HPDE6-E6E7 (cell line): ENCODE data around the gene HDLBP.
"Not testable (repeated sequence)": the region's sequence is repeated elsewhere in the genome, so short reads cannot be mapped to it uniquely, and the experiment has no call there.

Experiments
- DNase-seq: peaks from one replicate; pipeline ENCODE4 v3.0.0; 2011; ENCODE audit warnings: missing footprints; ENCODE audit errors: extremely low spot score

HDLBP gene

DNA sequence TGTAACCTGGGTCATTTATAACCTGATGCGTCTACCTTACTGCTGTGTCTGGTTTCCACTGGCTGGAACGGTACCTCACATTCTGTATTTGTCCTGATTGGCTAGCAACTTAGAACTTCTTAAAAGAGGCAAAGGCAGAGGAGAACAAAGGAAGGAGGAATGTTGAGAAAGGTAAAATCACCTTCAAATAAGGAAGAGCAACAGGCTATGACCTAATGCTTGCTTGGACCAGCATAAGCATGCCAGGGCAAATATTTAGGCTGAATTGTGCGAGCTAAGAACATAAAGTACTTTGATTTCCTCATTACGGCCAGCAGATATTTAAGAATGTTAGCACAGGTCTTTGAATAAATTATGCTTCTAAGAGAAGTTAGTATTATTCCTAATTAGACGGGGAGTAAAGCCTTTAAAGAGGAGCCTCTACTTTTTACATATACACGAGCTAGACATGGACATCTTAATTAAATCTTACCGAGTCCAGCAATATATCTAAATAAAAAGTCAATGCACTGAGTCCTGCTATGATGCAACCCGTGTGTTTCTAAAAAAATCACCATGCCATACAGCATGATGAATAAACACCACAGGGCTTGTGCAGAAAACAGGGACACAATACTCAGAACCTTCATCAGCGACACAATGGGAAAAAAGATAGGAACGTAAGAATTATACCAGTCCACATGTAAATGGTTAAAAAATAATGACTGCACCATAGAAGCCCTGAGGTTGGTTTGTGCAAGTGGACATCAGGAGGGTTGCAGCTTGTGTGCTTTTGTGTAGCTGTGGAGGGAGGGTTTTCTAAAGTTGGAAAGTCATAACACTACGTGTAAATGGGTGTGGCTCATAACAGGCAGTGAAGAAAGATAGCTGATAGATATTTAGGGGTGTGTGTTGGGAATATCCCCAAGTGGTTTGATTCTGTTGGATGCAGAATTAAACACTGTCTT lies 14.5 kb upstream of the HDLBP start:
- DNase-seq = no peak

DNA sequence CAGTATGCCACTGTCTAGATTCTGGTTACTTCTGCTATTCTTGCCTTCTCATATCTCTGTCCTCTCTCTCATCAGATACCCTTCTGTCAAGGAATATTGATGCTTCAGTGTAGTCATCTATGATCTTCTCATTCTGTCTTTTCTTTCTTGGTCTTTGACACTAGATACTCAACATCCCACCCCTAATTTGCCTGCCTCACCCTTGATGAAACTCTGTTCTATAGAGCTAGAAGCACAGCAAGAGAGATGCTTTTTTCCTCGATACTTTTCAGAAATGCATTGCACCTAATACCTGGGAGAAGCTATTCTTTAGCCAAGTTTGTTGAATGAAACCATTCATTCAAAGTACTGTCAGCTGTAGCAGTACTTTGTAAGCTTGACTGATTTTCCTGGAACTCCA lies 9.8 kb upstream of the HDLBP start:
- no peak for DNase-seq

DNA sequence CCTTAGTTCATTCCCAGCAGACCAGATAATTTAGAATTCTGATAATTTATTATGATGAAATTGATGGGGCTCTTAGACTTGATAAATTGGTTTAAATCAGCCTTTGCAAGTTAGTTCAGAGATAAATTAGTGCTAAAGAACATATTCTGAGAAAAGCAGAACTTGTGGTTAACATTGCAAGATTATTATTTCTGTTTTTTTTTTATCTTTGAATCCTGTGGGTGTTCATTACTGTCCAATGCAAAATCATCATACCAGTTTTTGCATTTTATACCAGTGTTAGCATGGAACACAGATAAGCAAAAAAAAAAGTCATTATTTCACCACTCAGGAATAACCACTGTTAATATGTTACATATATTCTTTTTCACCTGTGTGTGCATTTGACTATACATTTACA lies 9.3 kb upstream of the HDLBP start:
- no peak for DNase-seq

DNA sequence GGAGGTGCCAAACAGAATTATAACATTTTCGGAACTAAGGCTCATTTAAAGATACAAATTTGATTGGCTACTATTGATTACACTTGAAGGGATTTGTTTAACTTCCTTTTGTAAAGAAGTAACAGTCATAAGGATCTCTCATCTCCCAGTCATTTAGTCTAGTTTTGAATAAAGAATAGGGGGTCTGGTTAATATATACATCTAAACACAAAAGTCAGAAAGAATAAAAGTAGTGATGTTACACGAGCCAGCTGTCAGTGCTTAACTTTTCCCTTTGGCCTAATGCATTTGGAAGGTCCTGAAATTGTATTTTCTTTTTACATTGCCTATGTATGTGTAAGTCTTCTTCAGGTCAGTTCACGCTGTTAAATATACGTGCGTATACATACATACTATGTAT lies 8.3 kb upstream of the HDLBP start:
- no peak for DNase-seq

DNA sequence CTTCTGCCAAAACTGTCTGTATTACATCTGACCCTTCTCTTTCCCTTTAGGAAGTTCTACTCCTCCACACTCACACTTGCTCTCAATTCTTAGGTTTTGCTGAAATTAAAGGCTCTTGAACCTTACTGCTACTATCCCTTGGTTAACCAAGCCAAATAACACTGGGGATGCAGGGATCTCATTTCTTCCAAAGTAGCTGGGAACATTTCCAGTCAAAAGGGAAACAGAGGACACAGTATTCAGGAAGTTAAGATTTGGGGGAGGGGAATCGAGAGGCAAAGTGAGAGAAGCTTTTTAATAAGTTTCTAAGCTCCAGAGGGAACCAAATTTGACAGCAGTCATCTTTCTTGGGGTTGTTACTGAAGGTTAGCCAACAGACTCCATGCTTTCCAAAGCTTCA lies 6.4 kb upstream of the HDLBP start:
- DNase-seq = no peak

DNA sequence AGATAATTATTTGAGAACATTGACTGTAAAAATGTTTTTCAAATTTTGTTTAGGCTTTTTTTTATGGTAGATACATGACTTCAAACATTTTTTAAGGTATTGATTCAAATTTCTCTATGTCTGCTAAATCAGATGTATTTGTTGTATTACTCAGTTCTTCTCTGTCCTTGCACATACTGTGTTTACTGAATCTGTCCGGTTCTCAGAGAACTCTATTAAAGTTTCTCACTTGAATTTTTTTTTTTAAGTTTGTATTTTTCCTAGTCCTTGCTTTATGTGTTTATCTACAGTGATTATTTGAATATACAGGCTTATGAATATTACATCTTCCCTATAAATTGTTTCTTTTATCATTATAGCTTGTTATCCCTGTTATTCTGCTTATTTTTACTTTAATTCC lies 5.6 kb upstream of the HDLBP start:
- DNase-seq = no peak

DNA sequence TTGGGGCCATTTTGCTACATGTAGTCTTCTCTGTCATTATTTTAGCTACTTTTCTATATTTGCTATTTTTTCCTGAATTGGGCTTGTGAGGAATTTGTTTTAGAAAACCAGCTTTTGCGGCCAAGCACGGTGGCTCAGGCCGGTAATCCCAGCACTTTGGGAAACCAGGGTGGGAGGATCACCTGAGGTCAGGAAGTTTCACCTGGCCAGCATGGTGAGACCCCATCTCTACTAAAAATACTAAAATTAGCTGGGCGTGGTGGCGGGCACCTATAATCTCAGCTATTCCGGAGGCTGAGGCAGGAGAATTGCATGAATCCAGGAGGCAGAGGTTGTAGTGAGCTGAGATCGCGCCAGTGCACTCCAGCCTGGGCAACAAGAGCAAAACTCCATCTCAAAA lies 4.9 kb upstream of the HDLBP start:
- no peak for DNase-seq

DNA sequence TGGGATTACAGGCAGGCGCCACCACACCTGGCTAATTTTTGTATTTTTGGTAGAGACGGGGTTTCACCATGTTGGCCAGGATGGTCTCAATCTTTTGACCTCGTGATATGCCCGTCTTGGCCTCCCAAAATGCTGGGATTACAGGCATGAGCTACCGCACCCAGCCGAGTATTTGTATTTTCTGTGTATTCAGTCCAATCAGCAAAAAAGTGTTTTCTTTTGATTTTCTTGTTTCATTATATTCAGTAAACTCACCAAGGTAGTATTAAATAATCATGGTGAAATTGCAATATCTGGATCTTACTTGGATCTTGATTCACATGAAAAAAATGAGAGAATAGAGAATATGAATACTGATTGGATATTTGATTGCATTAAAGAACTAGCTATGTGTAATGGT lies 3.4 kb upstream of the HDLBP start:
- not testable (repeated sequence) for DNase-seq

DNA sequence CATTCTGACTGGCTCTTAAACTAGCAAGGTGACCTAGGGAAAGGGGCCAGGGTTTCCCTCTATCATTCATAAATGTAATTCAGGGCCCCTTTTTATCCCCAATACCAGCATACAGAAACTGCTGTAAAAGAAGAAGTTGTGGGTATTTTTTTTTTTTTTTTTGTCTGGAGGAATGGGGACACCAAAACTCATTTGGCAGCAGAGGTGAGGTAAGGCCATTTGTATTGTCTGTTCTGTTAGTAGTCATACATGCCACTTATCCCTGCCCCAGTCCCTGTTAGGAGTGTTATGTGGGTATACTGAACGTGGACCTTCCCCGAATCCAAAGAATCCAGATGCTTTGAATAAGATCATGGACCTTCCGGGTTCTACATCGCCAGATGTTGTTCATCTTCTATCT lies 1.9 kb upstream of the HDLBP start:
- no peak for DNase-seq

DNA sequence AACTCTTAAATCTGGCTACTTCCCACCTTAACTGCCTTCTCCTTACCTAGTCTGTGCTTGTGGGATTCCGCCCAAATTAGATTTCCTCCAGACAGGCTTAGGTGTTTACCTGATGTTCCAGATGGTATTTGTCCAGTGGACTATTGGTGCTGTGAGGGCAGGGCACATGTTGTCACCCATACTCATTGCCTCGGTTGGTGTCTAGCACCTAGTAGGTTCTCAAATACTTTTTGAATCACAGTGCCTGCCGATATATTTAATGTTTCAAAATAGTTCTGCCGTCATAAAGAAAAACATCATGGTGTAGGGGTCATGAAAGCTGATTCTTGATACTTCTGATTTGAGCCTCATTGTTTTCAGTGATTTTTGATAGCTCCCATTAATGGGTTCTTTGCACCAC lies 1.4 kb upstream of the HDLBP start:
- DNase-seq = no peak

DNA sequence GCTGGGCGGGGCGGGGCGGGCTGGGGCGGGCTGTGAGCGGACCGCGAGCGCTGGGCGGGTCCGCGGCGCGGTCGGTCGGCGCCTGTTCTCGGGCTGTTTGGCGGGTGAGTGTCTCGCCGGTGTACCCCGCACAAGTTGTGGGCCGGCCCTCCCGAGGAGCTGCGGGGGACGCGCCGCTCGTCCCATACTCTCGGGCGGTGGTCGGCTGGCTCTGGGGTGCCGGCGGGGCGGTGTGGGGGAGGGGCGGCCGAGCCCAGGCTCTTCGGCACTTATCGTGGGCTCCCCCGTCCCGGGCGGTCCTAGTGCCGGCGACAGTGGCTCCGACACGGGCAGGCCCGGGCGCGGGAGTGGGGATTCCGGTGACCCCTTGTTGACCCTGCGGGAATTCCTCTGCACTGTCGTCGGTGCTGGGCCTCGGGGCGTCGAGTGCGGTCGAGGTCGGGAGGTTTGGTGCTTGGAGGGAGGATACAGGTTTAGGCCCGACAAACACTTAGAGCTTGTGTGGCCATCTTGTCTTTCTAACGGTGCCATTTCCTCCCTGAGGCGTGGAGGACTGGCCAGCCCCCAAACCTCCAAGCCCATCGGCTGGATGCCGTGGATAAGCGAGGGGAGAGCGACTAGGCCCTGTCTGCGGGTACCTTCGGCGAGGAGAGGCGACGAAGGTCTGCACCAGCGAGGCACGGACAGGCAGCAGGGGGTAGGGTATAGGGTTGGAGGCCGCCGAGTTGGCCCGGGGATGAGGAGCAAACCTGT lies 583 bp upstream of the HDLBP start, which contains the start of gene SEPTIN2:
SEPTIN2 (plus strand) TSS at position 47 of the 753 bp plus-strand sequence. CDS start 8,308 bp downstream, outside the sequence.
- DNase-seq = no peak

DNA sequence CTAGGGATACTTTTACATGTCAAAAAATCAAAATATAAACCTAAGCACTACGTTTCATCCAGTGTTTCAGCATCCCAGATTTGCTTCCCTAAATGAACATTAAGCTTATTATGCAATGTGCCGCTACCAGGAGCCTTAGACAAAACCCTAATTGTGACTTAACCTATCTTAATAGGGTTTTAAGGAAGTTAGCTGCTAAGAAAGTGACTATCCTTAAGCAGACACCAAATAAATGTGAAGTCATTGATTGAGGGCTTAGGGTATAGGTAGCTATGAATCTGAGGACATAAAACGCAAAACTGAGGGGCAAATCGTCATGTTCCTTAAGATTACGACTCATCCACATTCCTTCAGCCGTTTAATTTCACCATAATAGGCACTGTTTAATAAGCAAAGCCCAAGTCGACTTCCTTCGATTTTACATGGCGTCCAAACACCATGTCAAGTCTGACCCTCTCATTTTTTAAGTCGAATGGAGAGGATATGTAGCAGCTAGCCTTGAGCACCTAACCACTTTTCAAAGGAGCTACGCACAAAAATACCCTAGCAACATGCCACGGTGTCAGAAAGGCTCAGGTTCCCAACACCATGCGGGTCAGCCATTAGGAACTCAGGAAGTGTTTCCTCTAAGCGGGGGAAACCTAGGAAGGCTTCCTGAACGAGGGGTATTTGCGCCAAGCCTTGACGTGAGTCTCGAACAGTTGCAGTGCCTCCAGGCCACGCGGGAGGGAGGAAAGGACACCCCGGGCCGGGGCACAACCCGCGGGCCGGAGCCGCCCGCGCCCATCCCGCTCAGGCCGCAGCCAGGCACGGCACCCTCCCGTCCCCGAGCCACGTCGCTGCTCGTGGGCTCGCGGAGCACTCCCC lies 1.0 kb downstream of the HDLBP start:
- no peak for DNase-seq

DNA sequence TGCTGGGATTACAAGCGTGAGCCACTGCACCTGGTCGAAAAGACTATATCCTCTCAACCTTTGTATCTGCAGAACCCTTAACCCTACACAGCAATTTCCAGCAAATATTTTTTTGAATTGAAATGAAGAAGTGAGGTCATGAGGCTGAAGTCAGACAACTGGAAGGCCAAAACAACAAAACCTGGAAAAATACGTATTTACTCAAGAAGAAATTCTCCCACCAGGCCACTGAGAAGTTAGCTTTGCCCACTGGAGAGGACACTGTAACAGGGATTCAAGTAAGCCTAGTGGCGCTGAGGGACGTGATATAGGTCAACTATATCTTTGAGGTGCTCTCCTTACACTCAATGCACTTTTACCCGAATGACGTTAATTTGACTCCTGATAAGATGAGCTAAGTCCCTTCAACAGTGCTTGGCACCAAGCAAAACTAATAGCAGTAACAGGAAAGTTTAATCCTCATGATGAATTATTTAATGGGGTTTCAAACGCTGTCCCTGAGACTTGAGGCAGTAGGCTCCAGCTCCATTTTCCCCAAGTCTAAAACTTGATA lies 1.9 kb downstream of the HDLBP start:
- no peak for DNase-seq

DNA sequence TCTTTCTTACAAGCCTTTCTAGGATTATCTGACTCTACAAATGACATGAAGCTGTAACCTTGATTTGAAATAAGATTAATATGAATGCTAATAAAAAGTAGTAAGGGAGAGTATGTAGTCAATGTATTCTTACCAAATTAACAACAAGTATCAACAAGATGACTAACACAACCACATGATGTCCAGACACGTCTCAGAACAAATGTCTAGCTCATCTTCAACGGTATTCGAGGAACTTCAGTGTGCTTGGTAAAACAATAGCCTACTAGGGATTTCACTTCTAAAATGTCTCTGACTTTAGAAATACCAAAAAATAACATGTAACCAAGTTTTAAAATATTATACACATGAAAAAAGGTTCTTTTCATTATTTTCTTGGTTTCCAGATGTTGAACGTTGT lies 3.4 kb downstream of the HDLBP start:
- DNase-seq = peak; percentile 76

DNA sequence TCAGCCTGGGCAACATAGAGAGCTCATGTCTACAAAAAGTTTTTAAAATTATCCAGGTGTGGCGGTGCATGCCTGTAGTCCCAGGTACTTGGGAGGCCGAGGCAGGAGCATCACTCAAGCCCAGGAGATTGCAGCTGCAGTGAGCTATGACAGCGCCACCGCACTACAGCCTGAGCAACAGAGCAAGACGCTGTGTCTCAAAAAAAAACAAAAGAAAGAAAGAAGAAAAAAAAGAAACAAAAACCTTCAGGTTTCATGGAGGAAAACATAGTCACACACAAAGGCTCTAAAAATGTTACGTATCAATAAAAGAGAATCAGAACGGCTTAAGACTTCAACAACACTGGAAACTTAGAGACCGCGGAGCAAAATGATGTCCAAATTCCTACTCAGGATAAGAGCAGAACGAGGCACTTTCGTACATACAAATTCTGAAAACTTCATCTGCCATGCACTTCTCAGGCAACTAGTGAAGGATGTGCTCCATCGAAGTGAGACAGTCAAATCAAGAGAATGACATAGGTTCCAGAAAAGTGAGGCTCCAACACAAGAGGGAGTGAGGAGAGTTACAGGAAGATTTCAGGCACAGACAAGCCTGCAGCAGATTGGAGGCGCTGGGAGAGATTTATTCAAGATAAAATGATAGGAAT lies 4.4 kb downstream of the HDLBP start:
- DNase-seq = no peak

DNA sequence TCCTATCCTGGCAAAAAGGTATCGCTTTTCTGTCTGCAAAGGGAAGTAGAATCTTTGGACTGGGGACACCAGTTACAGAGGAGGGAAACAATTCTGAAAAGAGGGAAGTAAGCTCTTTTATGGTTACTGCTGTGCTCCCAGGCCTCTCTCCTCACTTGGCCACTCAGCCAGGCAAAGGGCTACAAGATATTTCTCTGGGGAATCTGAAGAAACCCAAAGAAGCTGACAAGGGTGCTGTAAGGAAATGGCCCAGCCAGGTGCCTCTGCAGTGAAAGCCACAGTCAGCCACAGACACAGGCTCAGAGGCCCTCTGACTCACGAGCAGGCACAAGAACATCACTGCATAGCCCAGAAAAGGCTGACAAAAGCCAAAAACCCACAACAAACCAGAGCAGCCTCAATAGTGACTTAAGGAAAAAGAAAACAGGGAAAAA lies 5.8 kb downstream of the HDLBP start:
- no peak for DNase-seq

DNA sequence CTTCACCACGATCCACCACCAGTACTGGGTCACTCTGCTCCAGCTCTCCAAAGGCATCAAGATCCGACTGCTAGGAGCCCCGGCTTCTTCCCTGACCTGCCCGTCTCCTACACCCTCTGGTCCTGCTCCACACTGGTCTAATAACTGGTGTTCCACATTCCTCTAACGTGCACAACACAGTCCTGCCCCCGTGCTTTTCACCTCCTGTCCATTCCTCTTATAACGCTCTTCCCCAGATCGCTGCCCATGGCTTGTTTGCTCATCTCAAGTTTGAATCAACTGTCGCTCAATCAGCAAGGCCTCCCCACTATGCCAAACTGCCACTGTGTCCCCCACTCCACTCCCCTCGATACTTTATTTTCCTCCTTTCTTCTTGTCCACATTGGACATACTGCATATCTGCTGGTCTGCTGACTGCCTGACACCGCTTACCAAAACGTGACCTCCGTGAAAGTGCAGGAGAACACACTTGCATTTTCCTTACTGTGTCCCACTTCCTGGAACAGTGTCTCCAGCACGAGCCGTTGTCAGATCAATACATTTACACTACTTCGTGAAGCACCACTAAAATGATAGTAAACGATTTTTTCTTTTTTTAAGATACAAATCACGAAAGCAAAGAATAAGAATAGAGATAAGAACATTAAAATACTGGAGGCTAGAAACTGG lies 6.5 kb downstream of the HDLBP start:
- DNase-seq = no peak

DNA sequence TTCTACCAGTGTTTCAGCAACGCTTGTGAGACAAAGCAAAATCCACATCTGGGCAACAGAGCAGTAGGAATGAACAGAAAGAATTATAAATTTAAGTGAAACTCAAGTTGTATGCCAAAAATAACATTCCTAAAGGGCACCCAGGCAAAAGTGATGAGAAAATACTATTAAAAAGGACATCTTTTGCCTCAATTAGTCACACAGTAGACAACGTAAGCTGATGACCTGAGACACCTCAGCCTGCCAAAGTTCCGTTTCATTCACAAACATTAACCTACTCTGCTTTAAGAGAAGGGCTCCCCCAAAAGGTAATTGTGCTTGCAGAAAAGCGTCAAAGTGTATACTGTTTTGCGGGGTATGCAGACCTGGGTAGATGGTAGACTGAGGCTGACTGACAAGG lies 7.2 kb downstream of the HDLBP start:
- no peak for DNase-seq

DNA sequence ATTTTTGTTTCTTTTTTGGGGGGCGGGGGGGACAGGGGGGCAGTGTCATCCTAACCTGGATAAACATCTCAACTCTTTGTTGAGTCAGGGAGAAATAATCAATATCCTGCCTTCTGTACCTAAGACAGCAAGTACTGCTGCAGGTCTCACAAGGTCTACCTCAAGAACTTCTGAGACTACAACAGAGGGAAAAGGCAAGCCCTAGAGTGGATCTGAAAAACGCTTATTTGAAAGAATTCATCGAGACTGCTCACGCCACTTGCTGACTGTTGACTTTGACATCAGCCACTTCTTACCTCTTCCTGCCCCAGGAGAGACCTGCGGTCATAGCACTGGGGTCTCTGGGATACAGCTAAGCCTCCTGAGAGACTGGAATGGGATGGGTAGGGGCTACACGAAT lies 8.4 kb downstream of the HDLBP start:
- no peak for DNase-seq

DNA sequence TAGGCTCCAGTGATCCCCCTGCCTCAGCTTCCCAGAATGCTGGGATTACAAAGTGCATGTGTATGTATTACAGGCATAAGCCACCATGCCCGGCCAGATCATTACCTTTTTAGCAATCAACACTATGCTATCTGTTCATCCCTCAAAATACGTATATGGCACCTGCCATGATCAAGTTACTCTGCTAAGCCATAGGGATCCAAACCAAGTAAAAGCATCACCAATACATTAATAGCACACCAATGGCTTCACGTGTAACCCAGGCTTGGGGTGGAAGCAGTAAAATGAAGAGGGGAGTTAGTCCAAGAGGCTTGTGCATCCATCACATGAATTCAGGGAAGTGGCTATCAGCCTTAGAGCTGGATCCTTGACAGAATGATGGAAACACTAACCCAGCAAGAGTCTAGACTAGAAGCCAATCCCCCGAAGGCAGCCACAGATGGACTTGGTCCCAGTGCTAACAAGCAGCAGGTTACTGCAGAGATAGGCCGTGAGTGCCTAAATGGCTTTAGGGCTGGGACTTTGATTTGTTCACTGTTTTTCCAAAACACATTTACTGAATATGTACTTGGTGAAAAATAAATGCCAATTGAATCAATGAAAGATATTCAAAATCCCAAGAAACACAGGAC lies 11.3 kb downstream of the HDLBP start:
- no peak for DNase-seq
